GM12892 (cell line): ENCODE results near the gene VWA8.

Experiments used
- POLR2A ChIP-seq: IDR thresholded peaks from 2 replicates; pipeline ENCODE4 v1.6.1; 2011; ENCODE audit warnings: low read depth, low read length, control low read depth
- POLR2AphosphoS5 ChIP-seq: IDR thresholded peaks from 2 replicates; pipeline ENCODE4 v1.6.1; 2011; ENCODE audit warnings: low read depth, low read length, control low read depth
- TAF1 ChIP-seq: IDR thresholded peaks from 2 replicates; pipeline ENCODE4 v1.6.1; 2011; ENCODE audit warnings: low read depth, mild to moderate bottlenecking, control low read depth, low read length, borderline replicate concordance

DNA sequence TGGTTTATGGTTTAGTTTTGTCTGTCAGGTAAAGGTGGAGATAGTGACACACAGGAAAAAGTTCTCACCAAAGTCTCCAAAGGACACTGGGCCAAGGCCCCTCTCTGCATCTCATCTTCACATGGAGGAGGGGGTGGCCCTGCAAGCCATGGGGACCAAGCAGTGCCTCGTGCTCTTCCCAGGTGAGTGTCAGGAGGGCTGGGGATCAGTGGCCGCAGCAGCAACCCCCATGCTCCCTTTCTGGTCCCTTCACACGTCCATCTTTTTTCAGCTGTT, 415.5 kb downstream of the VWA8 start:
- TF ChIP-seq POLR2A (no peak), TAF1 (no peak), POLR2AphosphoS5 (no peak)
